GM18873 (cell line): ENCODE measurements around the gene APCDD1L.
"Not testable (repeated sequence)": the region's sequence is repeated elsewhere in the genome, so short reads cannot be mapped to it uniquely, and the experiment has no call there.

Experiments
- ATAC-seq: cut with Tn5 transposase; IDR thresholded peaks from one replicate; pipeline ENCODE4 v1.9.1; 2021; ENCODE audit warnings: mild to moderate bottlenecking, moderate library complexity, moderate number of reproducible peaks; ENCODE audit not compliant: unreplicated experiment, low FRiP score

Gene APCDD1L

DNA sequence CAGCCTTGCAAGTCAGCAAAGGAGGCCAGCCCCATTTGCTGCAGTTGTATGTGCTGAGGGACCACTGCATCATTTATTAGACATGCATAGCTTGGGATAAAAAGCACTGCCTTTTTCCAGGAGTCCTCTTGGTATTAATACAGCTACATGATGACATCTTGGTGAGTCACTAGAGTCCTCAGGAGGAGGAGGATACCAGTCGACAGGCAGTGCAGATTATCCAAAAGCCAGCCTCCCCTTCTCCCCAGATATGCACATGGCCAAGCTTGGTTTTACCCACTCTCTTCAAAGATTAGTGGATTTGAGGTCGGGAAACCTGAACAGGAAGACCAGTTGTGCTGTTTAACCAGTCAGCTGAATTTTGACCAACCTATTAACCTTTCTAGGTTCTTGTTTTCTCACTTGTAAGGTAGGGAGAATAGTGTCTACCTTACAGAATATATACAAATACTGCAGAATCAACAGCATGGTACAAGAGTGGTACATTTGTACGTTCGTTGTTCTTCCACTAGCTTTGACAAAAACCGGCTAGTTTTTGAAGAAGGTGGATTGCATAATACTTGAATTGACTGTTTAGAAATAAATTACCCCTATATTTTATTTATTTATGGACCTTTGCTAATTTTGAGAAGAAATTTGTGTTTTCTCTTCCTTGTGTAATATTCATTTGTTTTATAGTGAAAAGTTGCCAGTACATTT is 94.3 kb downstream of the APCDD1L start:
- ATAC-seq, result no peak

DNA sequence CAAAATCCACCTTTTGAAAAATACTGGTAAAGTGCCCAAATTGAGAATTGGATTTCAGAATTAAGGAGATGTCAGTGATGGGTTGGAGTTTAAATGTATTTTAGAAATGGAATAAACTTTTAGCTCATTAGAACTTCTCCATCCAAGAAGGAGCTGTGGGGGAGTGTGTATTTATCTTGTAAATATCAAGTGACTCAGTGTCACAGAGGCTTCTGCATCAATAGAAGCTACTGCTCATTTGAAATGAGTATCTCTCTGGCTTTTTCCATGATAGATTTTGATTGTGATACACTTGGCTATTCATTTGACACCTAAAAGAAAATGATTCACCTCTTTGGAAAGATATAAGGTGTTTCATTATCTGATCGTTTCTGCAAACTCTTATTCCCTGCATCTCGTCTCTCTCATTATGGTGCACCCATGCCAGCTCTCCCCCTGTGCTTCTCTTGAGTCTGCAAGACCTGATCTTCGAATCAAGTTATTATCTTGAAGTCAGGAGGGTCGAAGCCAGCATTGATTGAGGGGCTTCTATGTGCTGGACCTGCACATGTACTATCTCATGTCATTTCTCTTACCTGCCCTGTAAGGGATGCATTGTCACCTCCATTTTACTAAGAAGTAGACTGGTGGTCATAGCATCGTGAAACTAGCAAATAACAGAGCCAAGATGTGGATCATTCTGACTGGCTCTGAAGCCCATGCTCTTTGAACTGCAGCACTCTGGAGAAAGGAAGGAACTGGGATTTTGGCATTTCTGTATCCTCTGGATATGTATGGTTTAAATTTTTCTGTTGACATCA is 96.0 kb downstream of the APCDD1L start:
- ATAC-seq, result no peak

DNA sequence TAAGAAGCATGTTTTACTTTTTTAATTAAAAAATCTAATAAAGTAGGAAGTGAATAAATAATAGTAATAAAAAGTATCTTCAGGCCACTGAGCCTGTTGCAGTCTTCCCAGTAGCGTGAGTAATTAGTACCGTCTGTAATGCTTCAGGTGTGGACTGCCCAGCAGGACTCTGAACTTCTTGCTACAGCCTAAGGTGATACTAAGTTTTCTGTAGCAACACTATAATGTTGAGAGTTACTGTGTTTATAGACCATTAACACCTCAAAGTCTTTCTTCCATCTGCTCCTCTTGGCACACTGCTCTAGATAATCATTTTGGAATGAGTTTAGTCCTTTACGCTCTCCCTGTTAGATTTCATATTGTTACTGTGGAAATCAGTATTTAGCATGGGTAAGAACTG is 97.8 kb downstream of the APCDD1L start:
- no peak for ATAC-seq

DNA sequence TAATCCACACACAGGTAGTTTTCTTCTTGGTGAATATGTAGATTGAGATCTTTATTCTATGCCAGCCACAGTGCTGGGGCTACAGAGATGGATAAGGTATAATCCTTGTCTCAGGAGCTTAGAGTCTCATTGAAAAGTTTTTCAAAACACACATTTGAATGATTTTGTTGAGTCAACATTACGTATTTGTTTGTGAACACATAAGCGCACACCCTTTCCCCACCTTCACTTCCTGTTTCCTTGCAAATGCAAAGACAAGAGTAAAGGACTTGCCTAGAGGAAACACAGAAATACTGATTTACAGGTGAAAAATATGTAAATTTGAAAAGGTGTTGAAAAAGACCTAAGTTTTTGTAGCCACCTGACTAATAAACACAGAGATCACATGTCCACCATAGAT is 98.4 kb downstream of the APCDD1L start:
- no peak for ATAC-seq

DNA sequence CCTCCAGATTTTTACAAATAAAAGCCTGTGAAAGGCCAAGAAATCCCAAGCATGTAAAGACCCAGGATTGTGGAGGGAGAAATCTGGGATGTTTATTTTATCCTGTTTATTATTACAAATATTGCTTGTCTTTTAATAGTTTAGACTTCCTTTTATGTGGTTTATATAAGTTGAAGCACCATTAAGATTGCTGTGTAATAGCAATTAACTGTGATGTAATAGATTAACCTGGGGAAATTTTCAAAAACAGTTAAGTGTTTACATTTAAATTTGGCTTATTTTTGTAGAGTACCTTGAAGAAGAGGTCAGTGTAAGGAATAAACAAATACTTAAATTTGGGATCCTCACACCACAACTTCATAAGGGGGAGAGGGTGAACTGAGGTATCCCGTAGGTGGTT is 99.1 kb downstream of the APCDD1L start:
- no peak for ATAC-seq

DNA sequence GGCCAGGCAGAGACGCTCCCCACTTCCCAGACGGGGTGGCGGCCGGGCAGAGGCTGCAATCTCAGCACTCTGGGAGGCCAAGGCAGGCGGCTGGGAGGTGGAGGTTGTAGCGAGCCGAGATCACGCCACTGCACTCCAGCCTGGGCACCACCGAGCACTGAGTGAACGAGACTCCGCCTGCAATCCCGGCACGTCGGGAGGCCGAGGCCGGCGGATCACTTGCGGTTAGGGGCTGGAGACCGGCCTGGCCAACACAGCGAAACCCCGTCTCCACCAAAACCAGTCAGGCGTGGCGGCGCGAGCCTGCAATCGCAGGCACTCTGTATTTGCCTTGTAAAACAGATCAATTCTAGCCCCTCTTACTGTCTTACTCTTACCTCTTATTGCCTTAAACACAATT is 100.4 kb downstream of the APCDD1L start:
- ATAC-seq, result not testable (repeated sequence)

DNA sequence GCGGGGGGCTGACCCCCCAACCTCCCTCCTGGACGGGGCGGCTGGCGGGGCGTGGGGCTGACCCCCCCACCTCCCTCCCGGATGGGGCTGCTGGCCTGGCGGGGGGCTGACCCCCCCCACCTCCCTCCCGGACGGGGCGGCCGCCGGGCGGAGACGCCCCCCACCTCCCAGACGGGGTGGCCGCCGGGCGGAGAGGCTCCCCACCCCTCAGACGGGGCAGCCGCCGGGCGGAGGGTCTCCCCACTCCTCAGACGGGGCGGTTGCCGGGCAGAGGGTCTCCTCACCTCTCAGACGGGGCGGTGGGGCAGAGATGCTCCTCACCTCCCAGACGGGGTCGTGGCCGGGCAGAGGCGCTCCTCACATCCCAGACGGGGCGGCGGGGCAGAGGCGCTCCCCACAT is 101.0 kb downstream of the APCDD1L start:
- not testable (repeated sequence) for ATAC-seq
